ENCODE results near the gene PBLD. TPM values are rescaled to one million over a fixed set of nuclear protein-coding genes. Genes with fewer than 3 reads are reported as not detected.

PBLD gene
- total RNA-seq, 1 experiment from 2014 or later, result 2.4 TPM

- TF ChIP-seq IRF1 (CRISPR knock-in tag; IDR thresholded peaks at IDR 0.05) (no peak), NFATC4 (CRISPR knock-in tag; IDR thresholded peaks at IDR 0.05) (no peak)
Observed at GRCh38 chr10:68348265-68348741, 15.6 kb upstream of the PBLD start (continued).

GRCh38 chr10:68346774-68347173 lies 14.0 kb upstream of the PBLD start:
- no peak for DNase-seq (ENCODE audit: low spot score)
- no peak for ATAC-seq
- ChIA-PET CTCF (interaction anchor here (2.3 kb wide), 2 partner anchors 116 to 134 kb away, joined by 11 to 19 read pairs; no protein-coding TSS in a partner anchor), POLR2A (no interaction called here)
- Mint-ChIP-seq H3K4me3 (no peak overlapping the region), H3K27me3 (ENCODE audit: low read depth) (no peaks in the 10 kb centered on the region), H3K4me1 (no peaks in the 10 kb centered on the region), H3K27ac (no peak overlapping the region), H3K36me3 (peaks cover 22% of the 10 kb centered on the region), H3K9me3 (no peaks in the 10 kb centered on the region)
- TF ChIP-seq PRRX2 (CRISPR knock-in tag; IDR thresholded peaks at IDR 0.05) (0 out of 2 replicates have a peak, but pooled peaks have one; percentile 8), ZNF263 (CRISPR knock-in tag; IDR thresholded peaks at IDR 0.05; ENCODE audit: low read depth) (no peak), SP1 (CRISPR knock-in tag; conservative IDR thresholded peaks at IDR 0.05) (no peak), ZNF532 (CRISPR knock-in tag; IDR thresholded peaks at IDR 0.05; ENCODE audit: borderline replicate concordance) (0 out of 2 replicates have a peak, but pooled peaks have one; percentile 72), ERG (CRISPR knock-in tag; IDR thresholded peaks at IDR 0.05) (0 out of 2 replicates have a peak, but pooled peaks have one; percentile 40), ATF1 (CRISPR knock-in tag; IDR thresholded peaks at IDR 0.05) (no peak)

- ChIA-PET CTCF (interaction anchor here (0.6 kb wide), 1 partner anchor 1064 kb away, joined by 5 read pairs; no protein-coding TSS in a partner anchor), POLR2A (interaction anchor here (0.9 to 1.2 kb wide), 3 partner anchors 10 to 14 kb away, joined by 3 to 4 read pairs (median 3); partner anchors contain the start of genes HNRNPH3 and PBLD)
- DNase-seq (ENCODE audit: low spot score), result no peak
- H3K27ac Mint-ChIP-seq, result peak overlapping the region; percentile 17
- no peak overlapping the region for H3K4me3 Mint-ChIP-seq
- no peaks in the 10 kb centered on the region for H3K4me1 Mint-ChIP-seq
- H3K36me3 Mint-ChIP-seq, result peaks cover 34% of the 10 kb centered on the region
- no peaks in the 10 kb centered on the region for H3K9me3 Mint-ChIP-seq
- no peaks in the 10 kb centered on the region for H3K27me3 Mint-ChIP-seq (ENCODE audit: low read depth)
- ATAC-seq, result no peak
- TF ChIP-seq SP1 (CRISPR knock-in tag; conservative IDR thresholded peaks at IDR 0.05) (no peak), RORB (CRISPR knock-in tag; IDR thresholded peaks at IDR 0.05) (no peak), NR2C2 (CRISPR knock-in tag; IDR thresholded peaks at IDR 0.05) (no peak), TCF7 (CRISPR knock-in tag; IDR thresholded peaks at IDR 0.05; ENCODE audit: low read depth) (no peak), MLX (CRISPR knock-in tag; IDR thresholded peaks at IDR 0.05) (no peak), ZSCAN18 (CRISPR knock-in tag; IDR thresholded peaks at IDR 0.05) (no peak), NR1H2 (CRISPR knock-in tag; IDR thresholded peaks at IDR 0.05) (no peak), NFYB (CRISPR knock-in tag; conservative IDR thresholded peaks at IDR 0.05; ENCODE audit: low read depth) (no peak), FOXJ3 (CRISPR knock-in tag; IDR thresholded peaks at IDR 0.05; ENCODE audit: borderline replicate concordance) (no peak), GTF2I (CRISPR knock-in tag; conservative IDR thresholded peaks at IDR 0.05) (no peak), CREM (CRISPR knock-in tag; IDR thresholded peaks at IDR 0.05) (no peak), ZNF416 (CRISPR knock-in tag; IDR thresholded peaks at IDR 0.05) (no peak), PREB (CRISPR knock-in tag; IDR thresholded peaks at IDR 0.05; ENCODE audit: borderline replicate concordance) (no peak), ATF6 (CRISPR knock-in tag; IDR thresholded peaks at IDR 0.05) (no peak)
Observed at GRCh38 chr10:68345621-68346020, 12.9 kb upstream of the PBLD start.

Data from WTC11 (cell line).